OCI-M2 (cell line): Measurements from ENCODE around the gene PITX1.
"Not testable (repeated sequence)": the region's sequence is repeated elsewhere in the genome, so short reads cannot be mapped to it uniquely, and the experiment has no call there.

Experiments
- DNase-seq: peaks from one replicate; lab custom pipeline; 2025; ENCODE audit not compliant: unreplicated experiment; lab: John Stamatoyannopoulos, UW

Gene PITX1

DNA sequence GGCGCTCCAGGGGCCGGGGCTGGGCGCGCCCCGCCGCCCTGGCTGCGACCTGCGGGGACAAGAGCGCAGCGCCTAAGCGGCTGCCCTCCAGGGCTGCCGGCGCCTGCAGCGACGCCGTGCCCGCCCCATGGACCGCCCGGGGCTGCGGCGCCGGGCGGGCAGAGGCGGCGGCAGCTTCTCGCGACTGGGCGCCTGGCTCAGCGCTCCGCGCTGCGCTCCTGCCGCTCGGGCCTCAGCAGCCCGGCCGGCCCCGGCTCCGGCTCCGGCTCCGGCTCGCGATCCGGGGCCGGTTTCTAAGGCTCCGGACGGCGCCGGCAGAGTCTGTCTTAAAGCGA, at the start of gene PITX1:
TSS of gene PITX1 (minus strand) at position 328 of the 335 bp plus-strand sequence. CDS start 347 bp downstream, outside the sequence.
- no peak for DNase-seq

GRCh38 chr5:135083334-135083733, 49.3 kb upstream of the PITX1 start:
- DNase-seq: not testable (repeated sequence)

DNA sequence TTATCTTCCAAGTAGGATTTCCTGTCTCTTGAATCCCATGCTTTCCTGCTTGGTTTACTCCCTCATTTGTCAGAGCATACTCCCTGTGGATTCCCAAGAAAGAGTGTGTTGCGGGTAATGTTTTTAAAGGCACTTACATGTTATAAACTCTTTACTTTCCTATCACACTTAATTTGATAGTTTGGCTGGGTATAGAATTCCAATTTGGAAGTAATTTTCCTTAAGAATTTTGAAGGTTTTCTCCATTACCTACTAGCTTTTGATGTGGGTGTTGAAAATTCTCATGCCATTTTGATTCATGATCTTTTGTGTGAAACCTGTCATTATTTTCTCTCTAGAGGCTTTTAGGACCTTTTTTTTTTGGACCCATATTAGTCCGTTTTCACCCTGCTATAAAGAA, 47.2 kb upstream of the PITX1 start:
- no peak for DNase-seq

- DNase-seq: no peak
Observed at GRCh38 chr5:135079760-135080159, 45.7 kb upstream of the PITX1 start.

GRCh38 chr5:135079099-135079681, 45.2 kb upstream of the PITX1 start:
- no peak for DNase-seq

DNA sequence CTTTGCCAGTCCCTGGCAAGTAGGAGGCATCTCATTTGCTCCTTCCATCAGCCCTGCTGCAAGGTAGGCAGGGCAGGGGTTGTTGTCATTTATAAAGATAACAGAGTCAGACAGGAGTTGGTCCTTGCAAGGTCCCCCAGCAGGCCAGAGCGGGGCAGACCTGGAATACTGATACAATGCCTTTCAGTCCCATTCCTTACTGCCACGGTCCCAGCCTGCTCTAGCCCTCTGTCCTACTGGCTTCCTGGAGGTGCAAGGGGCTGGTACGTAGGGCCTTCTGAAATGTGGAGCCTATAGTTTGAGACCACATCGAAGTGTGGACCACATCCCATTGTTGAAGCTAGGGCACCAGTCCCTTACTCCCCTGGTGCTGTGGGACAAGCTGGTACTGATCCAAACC, 42.8 kb upstream of the PITX1 start:
- no peak for DNase-seq

- DNase-seq: no peak
Observed at GRCh38 chr5:135076051-135076491, 42.0 kb upstream of the PITX1 start.

- DNase-seq: no peak
Observed at GRCh38 chr5:135075621-135076020, 41.6 kb upstream of the PITX1 start.

- no peak for DNase-seq
Observed at GRCh38 chr5:135073761-135074345, 39.8 kb upstream of the PITX1 start.

GRCh38 chr5:135072387-135073281, 38.6 kb upstream of the PITX1 start:
- no peak for DNase-seq

DNA sequence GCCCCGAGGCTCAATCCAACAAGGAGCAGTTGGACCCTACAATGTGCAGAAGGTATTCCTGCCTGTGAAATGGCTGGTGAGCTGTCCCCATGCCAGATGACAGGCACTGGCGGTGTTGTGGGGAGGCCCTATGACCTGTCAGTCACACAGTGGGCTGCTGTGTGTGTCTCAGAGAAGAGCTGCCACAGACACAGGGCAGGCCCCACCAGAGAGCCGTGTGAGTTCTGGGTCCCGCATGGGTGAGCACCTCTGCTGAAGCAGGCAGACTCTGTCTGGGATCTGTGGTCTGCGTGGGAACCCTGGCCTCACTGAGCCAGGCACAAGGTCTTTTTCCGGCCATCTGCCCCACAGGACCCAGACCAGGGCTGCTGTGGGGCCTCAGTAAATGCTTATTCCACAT, 37.3 kb upstream of the PITX1 start:
- no peak for DNase-seq

DNA sequence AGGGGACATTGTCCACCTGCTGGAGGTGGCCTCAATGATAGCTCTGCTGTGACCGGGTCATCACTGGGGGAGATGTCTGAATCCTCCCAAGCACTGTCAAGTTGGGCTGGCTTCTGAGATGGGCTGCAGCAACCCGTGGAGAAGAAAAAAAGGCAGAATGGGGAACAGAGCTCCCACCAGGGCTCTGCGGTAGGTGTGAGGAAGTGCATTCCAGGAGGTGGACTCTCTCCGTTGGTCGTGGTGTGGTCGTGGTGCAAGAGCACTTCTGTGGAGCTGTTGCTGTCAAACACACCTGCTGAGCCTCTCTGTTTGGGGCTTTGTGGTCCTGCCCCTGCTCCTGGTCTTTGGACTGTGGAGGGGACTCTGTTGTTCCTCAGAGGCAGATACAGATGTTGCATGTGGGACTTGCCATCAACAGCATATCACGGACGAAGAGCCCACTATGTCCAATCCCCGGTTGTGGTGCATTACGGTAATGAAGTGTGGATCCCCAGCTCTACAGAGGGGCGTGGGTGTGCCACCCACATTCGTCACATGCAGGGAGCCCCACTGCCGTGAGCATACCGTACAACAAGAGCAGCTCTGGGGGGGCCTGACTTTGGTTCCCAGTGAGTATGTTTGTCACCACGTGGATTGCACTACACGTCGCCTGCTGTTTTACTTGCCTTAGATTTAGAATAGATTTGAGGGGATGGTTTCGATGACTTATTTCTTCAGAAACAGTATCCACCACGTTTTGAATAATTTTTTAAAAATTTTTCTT, 36.0 kb upstream of the PITX1 start:
- DNase-seq: no peak

DNA sequence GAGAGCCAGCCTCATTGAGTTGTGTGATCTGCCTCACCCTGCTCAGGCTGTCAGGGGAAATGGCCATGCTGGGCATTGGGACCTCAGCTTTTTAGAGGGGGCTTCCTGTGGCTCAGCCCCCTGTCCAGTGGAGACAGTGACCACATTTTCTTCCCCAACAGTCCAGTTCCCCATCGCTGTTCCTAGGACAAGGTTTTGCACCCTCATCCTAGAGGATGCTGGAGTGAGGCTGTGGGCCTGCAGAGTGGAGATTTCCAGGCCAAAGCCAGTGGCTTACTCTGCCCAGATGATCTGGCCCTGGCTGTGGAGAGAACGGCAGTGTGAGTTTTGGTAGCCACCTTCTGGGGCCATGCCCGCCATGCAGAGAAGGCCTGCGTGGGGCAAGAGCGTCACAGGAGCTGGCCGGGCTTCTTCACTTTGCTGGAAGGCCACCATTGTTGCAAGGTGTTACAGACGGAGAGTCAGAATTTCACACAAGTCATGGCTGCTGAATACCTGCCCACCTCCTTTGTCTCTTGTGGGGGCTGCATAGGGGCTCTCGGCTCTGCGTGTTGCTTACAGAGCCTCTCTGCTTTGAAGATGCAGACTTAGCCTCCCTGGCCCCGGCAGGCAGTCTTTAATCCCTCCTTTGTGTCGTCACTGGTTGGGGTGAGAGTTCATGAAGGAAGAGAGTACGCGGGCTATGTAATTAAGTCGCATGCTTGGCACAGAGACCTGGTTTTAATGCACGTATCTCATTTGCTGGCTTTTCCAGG, 35.2 kb upstream of the PITX1 start:
- no peak for DNase-seq

- DNase-seq: no peak
Observed at GRCh38 chr5:135067587-135067986, 33.6 kb upstream of the PITX1 start.

GRCh38 chr5:135066781-135067180, 32.8 kb upstream of the PITX1 start:
- DNase-seq: no peak

GRCh38 chr5:135065306-135066265, 31.6 kb upstream of the PITX1 start:
- no peak for DNase-seq

GRCh38 chr5:135064235-135064570, 30.2 kb upstream of the PITX1 start:
- no peak for DNase-seq

- DNase-seq: no peak
Observed at GRCh38 chr5:135063511-135064234, 29.6 kb upstream of the PITX1 start.

DNA sequence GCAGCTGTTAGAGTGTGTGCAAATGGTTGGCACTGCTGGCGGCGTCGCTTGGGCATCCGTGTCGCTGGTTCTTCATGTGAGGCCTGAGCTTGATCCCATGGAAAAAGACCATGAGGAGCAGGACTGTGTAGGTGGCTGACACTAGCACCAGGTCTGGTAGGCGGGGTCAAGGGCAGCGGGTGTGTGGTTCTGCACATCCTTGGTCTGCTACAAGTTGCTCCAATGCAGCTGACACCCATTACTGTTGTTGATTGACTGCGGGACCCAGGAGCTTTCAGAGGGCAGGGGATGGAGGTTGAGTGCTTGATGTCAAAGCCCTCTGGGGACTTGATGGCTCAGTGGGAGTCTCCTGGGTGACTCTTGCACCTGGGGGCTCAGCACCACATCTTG, 29.0 kb upstream of the PITX1 start:
- no peak for DNase-seq
